DMS79 (cell line): Measurements from ENCODE around the gene EEF2.

ENCODE experiments used
- DNase-seq: peaks from one replicate; lab custom pipeline; 2025; lab: John Stamatoyannopoulos, UW

Gene EEF2

DNA sequence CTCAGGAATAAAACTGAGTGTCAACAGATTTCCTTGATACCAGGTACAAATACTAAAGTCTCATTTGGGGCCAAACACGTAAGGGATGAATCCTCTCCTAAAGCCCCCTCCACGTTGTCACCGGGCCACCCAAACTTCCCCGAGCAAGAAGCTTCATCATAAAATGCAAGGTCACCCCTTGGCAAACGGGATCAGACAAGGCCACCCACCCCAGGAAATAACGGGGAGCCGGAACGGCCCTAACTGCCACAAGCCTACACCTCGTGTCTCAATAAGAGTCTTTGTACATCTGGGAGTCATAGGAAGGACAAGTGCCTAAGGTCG, 717 bp downstream of the EEF2 start:
- no peak for DNase-seq

DNA sequence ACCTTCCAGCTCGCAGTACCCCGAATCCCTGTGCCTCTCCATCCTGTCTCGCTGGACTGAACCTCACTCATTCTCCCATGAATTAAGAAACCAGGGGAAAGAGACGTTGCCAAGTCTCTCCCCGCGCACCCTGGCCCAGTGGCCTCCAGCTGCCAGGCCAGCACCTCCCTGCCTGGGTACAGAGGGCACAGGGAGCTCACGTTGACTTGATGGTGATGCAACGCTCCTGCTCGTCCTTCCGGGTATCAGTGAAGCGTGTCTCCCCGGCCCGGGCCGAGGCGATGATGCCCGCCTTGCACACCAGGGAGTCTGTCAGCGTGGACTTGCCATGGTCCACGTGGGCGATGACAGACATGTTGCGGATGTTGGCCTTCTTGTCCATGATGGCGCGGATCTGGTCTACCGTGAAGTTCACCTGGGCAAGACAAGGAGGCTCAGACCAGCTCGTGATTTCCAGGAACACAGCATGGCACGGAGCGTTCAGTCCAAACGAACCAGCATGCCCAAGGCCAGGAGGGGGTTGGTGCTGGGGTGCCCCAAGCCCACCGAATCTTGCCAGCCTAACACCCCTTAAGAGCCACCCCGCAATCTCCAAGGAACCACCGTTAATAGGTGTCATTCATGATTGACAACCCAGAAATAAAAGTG, 1.2 kb downstream of the EEF2 start:
- no peak for DNase-seq

DNA sequence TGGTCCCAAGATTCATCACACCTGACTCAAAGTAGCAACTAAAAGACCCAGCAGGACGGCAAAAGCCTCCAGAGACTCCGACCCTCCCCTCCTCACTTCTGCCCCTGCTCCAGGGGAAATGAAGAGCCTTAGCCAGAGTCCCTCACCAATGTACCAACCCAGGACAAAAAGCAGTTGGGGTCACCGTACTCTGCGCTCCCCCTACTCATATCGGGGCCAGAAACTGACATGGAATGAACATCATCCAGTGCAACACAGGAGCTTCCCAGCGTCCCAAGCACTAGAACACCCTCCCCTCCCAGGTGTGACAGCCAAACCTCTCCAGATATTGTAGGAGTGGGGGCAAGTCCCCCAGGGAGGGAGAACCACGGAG, 1.7 kb downstream of the EEF2 start:
- DNase-seq, result no peak

DNA sequence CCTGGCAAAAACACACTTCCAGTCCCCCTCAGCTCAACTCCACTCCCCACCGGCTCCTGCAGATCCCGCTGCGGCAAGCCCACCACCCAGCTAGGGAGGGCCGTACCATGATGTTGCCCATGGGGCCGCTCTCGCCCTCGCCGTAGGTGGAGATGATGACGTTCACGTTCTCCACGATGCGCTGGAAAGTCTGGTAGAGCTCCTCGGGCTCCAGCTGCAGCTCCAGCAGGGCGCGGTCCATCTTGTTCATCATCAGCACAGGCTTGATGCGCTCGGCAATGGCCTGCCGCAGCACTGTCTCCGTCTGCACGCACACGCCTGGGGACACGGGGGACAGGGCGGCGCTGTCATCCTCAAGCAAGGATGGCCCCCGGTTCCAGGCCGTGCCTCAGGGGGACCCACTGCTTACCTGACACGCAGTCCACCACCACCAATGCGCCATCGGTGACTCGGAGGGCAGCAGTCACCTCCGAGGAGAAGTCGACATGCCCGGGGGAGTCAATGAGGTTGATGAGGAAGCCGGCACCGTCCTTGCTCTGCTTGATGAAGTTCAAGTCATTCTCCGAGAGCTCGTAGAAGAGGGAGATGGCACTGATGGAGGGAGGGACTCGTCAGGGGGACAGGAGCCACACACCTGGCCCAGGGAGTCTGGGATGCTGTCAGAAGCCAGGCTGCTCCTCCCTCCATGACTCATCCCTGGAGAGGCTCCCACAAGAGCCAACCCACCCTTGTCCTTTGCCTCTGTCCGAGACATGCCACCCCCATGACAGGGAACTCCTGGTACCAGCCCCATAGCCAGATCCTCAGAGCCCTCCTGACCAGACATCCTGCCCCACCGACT, 2.3 kb downstream of the EEF2 start:
- no peak for DNase-seq

DNA sequence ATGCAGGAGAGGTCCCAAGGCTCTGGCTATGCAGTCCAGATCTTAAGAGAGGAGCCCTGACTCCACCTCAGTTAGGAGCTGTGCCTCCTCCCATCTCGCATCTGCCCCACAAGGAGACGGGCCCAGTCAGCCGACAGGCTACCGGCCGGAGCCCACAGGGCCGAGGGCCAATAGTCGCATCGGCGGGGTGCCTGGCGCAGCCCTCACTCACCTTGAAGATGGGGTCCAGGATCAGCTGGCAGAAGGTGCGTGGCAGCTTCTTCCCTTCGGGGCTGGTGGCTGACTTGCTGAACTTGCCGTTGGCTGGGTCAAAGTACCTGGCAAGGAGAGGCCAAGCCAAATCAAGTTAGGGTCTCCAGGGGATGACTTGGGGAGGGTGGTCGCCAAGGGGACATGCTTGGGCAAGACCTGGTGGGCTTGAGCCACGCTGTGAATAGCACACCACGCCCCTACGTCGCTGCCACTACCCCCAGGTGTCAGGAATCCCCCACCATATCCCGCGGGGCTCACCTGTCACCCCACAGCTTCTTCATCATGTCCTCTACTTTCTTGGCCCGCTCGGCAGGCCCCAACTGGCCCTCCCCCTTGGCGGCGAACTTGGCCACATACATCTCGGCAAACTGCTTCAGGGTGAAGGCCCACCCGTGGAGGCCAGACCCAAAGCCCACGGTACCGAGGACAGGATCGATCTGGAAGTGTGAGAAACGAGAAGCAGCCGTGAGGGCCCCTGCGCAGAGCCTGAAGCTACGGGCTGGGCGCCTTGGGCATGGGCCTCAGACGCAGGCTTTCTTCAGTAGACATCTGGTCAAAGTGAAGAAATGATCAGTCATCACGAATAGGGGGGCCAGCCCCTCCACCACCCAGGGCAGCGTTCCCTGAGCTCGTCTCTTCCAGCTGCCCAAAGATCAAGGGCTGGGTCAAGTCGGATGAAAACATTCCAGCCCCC, 3.3 kb downstream of the EEF2 start:
- no peak for DNase-seq

DNA sequence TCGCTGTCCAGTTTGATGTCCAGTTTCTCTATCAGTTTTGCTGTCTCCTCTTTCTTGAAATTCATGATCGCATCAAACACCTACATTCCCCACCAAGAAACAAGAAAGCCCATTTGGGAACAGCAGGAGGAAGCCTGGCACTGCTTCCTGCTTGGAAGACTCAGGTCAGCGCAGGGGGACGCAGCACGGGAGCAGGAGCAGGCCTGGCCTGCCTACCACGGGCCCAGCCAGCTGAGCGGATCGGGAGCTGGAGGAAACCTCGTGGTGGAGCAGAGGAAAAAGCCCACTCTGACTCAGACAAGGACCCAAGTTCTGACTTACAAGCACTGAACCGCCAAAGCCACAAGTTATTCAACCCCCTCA, 3.9 kb downstream of the EEF2 start:
- no peak for DNase-seq

DNA sequence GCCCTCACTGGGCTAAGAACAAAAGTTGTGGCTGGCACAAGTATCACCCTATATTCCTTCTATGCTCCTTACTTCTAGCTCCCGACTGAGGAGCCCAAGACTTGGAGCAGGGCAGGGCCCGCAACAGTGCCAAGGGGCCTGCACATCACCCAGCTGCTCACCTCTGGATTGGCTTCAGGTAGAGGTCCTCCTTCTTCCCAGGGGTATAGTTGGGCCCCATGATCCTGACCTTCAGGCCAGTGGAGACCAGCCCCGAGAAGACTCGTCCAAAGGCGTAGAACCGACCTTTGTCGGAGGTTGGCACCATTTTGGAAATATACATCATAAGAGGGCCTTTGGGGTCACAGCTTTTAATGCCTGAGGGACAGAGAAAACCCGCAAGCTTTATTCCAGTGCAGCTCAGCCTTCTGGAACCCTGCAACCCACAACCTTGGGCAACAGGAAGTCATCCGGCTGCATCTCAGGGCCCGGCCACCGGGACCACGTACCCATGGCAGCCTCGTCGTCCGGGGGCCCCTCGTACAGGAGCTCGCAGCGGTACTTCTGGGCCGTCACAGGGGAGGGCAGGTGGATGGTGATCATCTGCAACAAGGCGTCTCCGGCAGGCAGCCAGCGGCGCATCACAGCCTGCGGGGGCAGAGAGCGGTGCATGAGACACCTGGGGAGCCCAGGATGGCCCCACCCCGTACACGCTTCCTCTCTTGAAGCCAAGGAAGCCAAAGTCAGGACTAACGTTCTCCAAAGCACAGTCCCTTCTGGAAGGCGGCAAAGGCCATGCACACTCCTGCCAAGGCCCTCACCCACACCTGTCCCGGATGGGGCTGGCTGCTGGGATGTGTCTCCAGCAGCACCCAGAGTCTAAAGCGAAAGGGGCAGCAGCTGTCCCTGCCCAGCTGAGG, 4.7 kb downstream of the EEF2 start:
- DNase-seq, result no peak

DNA sequence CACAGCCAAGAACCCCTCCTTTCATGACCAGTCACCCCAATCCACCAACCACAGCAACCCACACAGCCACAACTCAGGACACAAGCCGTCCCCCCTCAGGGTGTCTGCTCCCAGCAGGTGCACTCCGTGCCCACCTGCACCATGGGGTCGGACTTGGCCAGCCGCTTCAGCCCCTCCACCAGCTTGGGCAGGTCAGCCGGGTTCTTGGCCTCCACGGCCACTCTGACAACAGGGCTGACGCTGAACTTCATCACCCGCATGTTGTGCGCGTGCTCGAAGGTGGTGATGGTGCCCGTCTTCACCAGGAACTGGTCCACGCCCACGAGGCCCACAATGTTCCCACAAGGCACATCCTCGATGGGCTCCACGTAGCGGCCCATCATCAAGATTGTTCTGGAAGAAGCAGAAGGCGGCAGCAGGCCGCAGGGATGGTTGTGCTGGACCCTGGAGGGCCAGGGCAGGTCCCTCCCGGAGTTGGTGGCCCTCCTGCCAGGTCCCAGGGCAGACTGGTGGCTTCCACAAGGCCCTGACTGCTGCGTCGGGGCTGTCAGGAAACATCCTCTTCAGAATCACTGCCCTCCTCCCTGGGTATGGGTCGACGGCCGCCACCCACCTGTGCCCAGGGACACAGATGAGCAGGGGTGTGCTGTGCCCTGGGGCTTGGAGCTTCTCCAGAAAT, 5.5 kb downstream of the EEF2 start:
- no peak for DNase-seq

DNA sequence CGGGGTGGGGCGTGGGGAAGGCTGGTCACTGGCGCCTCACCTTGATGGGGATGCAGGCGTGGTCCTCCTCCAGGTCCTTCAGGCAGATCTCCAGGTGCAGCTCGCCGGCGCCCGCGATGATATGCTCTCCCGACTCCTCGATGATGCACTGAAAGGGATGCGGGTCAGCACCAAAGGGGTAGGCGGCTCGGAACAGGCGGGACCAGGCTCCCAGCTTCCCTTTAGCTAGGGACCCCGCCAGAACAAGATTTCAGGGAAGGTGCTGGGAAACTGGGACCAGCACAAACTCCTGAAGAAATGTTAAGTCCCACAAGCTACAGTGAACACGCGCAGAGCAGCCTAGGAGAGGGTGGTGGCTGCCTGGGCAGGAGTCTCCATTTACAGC, 6.0 kb downstream of the EEF2 start:
- DNase-seq, result no peak

DNA sequence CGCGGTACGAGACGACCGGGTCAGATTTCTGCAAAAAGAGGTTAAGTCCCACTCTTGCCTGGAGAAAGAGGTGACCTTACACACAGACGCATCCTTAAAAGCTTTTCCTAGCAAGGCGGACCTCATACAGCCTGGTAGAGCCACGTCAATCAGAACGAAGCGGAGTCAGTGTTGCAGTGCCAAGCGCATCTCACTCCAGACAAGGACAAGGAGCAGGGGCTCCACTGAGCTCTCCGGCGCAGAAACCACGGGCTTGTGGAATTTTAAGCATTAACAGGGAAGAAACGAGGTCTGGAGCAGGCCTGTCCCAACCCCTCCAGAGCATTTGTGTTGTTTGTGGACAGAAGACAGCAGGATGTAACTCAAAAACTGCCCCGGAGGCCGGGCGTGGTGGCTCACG, 7.1 kb downstream of the EEF2 start:
- DNase-seq, result no peak

DNA sequence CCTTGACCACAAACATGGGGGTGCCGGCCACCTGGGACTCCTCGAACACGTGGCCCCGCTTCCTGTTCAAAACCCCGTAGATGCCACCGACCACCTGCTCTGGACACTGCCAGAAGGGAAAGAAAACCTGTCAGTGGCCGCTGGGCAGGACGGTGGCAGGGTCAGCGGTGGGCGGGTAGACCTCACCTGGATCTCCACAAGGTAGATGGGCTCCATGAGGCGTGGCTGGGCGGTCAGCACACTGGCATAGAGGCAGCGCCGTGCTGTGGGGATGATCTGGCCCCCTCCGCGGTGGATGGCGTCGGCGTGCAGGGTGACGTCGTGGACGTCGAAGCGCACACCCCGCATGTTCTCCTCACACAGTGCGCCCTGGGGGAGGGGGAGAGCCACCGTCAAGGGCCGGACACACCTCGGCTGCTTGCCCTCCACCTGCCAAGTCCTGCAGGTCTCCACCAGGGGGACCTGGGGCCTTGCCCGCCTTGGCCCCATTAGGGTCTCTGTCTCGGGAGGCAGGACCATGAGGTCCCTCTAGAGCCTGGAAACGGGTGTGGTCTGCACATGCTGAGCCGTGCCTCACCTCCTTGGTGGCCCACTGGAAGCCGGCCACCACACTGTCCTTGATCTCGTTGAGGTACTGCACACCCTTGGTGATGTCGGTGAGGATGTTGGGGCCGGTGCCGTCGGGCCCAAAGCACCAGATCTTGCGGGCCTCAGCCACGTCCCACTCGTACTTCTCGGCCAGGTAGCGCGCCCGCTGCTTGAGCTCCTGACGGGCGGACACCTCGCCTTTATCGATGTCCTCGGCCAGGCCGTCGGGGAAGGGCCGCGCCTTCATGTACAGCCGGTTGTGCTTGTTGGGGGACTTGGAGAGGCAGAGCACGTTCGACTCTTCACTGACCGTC, 7.8 kb downstream of the EEF2 start:
- DNase-seq, result no peak

DNA sequence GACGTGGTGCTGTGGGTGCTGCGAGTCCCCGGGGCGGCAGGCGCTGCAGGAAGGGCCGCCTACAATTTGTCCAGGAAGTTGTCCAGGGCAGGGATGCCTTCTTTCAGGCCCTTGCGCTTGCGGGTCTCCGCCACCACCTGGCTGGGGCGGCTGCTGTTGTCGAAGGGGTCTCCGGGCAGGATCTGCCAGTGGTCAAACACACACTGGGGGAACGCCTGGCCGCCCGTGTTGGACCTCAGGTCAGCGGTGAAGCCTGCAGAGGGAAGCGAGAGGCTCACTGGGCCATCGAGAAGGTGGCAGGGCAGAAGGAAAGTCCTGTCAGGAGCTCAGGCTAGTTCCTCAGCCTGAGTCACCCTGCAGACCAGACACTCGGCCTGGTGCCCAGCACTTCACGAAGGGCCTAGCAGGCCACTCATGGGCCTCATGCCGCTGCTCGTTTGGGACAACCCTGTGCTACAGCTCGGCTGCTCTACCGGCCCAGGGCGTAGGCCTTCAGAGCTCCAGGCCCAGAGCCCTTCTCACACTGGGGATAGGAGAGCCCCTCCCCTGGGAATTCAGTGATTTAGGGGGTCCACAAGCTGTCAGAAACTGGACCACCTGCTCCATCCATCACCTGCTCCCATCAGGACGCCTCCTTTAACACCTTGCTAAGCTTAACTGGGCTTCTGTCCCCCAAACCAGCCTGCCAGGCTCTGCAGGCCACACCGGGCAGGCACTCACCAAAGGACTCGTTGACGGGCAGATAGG, 8.6 kb downstream of the EEF2 start:
- DNase-seq, result no peak

DNA sequence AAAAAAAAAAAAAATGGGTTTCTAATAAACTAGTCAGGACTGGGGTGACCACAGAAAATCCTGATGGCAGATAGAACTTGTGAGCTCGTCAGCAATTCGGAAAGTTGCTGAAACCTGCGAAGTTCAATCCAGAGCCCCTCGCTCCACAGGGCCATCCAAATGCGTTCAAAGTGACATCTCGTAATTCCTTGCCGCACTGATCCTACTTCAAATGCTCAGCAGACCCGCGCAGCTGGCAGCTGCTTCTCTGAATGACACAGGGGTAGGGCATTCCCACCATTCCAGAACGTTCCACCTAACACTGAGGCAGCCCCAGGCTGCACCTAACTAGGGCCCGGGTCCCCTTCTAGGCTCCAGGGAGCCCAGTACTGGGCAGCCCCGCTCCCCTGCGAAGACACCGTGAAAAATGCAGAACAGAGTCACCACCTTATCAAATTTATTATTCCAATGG, 9.6 kb downstream of the EEF2 start:
- no peak for DNase-seq

DNA sequence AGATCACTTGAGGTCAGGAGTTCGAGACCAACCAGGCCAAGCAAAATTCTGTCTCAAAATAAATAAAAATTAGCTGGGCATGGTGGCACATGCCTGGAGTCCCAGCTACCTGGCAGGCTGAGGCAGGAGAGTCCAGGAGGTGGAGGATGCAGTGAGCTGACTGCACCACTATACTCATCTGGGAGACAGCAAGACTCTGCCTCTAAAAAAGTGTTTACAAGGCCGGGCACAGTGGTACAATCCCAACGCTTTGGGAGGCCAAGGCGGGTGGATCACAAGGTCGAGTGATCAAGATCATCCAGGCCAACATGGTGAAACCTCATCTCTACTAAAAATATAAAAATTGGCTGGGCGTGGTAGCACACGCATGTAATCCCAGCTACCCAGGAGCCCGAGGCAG, 10.1 kb downstream of the EEF2 start:
- DNase-seq, result no peak

DNA sequence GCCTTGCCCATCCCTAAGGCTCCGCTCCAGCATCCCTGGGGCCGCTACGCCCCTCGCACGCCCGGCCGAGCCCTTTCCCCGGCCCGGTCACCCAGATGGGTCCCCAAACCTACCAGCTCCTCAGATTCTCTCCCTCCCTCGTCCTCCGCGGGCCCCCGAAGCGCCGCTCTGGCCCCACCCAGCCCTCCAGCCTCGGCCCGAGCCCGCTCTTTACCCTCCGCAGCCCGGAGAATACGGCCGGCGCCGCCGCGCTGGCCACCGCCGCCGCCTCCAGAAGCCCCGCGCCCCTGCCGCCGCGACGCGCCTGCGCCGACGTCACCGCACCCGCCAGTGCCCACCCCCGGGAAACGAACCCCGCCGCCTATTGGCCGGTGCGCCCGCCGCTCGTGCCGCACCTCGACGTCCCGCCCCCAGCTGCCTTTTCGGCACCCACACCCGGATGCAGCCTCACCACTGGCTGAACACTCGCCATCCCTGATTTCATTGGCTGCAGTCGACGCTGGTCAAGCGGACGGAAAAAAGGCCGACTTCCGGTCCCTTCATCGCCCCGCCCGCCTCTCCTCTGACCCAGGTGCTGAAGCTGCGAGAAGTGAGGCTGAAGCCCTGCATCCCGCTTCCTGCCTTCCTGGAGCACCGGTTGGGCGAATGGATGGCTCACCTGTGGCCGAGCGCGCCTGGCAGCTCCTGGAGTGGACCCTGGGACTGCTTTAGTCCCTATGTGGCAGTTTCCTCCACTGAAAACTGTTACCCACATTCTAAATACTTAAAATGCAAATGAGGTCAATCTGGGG, 14.3 kb downstream of the EEF2 start, which contains the start of gene DAPK3:
Gene DAPK3 (minus strand): TSS at position 292 of the 791 bp plus-strand sequence. CDS start 1,364 bp downstream, outside the sequence.
- DNase-seq, result peak; percentile 96

DNA sequence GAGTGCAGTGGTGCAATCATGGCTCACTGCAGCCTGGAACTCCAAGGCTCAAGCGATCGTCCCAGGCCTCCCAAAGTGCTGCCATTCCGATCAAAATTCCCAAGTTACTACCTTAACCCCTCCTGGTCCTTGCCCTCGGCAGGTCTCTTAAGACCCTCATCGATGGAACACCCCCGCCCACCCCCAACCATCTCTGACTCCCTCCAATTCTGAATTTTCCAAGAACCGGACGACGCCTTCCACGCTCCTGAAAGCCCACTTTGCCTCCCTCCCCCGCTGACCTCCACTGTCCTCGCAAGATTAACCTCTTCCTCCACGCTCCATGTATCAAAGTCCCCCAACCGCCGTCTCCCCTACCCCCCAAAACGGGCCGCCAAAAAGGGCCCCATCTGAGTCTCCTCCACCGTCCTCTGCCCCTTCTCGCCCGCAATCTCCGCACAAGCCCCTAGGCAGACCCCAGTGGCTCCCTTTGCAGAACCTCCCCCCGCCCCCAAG, 14.9 kb downstream of the EEF2 start:
- no peak for DNase-seq

DNA sequence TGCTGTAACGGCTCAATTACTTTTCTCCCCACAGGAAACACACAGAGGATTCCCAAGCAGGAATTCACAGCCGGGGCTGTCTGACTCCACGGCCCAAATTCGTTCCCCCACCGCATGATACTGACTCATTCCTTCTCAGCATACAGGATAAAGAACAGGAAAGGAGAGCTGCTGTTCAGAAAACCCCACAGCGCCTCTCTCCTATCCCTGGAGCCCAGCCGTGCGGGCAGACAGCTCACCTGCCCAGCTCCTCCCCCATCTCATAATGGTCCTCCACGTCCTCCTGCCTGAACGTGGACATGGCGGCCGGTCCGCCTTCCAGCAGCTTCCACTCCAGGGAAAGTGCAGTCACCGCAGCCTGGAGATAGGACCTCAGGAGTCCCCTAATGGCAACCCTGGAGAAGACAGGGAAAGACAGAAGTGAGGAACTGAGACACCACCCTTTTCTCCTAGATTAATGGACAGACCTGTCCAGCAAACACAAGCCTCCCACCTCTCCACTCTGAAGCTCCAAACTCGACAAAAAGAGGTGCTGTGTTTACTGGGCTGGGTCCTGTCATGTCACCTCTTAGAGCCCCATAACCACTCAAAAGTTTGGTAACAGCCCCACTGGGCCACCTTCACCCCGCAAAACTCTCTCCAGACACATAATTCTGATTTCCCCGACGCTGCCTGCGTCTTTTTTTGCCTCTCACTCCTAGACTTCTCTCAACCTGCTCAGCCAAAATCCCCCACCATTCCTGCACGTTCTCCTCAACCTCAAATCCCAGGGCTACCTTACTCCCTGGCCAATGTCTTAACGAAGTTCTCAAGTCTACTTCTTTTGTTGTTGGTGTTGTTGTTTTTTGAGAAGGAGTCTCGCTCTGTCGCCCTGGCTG, 15.6 kb downstream of the EEF2 start:
- no peak for DNase-seq
